Progenitor cell of endocrine pancreas (in vitro differentiated cells): ENCODE measurements around the gene SEMA3C. TPM values are rescaled to one million over a fixed set of nuclear protein-coding genes. Genes with fewer than 3 reads are reported as not detected.

Experiments
- DNase-seq: peaks from one replicate; pipeline ENCODE4 v3.0.0; 2021; ENCODE audit warnings: low spot score; ENCODE audit not compliant: unreplicated experiment
- H3K27ac Mint-ChIP-seq: 2 replicates; pipeline ENCODE4 v1.8.0; 2021; ENCODE audit warnings: mild to moderate bottlenecking, moderate library complexity, mixed read lengths
- H3K27me3 Mint-ChIP-seq: 2 replicates; pipeline ENCODE4 v1.8.0; 2021; ENCODE audit warnings: mixed read lengths
- H3K36me3 Mint-ChIP-seq: 2 replicates; pipeline ENCODE4 v1.8.0; 2022; ENCODE audit warnings: mixed read lengths; ENCODE audit not compliant: insufficient read depth
- H3K4me1 Mint-ChIP-seq: 2 replicates; pipeline ENCODE4 v1.8.0; 2021; ENCODE audit warnings: low read depth, mixed read lengths
- H3K4me3 Mint-ChIP-seq: 2 replicates; pipeline ENCODE4 v1.8.0; 2021; ENCODE audit warnings: low read depth, mild to moderate bottlenecking, moderate library complexity, mixed read lengths
- H3K9me3 Mint-ChIP-seq: 2 replicates; pipeline ENCODE4 v1.8.0; 2021; ENCODE audit warnings: low read depth, mixed read lengths
- total RNA-seq: library from RNA; stranded (reverse); gene quantifications from 2 replicates; pipeline ENCODE4 v1.2.1, GENCODE V29; 2021
- TF ChIP-seq, protein P1 (sequence below): fragments of 200-600 bp; sonication (generic); IDR thresholded peaks from one replicate; pipeline ENCODE4 v1.5.0; 2021; ENCODE audit warnings: antibody characterized with exemption, mild to moderate bottlenecking; ENCODE audit not compliant: unreplicated experiment

The SEMA3C gene
- total RNA-seq, 1 donor from 2014 or later = 136 TPM

DNA sequence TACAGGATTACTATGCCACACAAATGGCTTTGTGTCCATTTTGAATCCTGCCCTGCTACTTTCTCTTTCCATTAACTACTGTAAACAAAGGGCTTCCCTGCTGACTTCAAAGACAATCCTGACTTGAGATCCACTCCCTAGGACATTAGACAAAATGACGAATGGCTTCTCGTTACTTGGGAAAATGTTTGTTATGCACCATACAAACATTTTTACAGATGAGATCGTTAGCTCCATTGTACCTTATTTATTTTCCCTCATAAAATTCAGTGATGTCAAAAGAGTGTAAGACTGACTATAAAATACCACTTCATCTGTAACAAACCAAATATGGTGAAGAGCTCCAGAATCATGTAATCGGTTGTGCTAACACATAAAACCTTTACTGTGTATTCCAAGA lies 158.6 kb downstream of the SEMA3C start:
- Mint-ChIP-seq H3K36me3 (peaks cover 36% of the 10 kb centered on the region), H3K4me3 (no peak overlapping the region), H3K4me1 (peaks cover 19% of the 10 kb centered on the region), H3K27ac (peak overlapping the region; percentile 17), H3K27me3 (no peaks in the 10 kb centered on the region), H3K9me3 (no peaks in the 10 kb centered on the region)
- no peak for DNase-seq
- TF ChIP-seq, protein P1, sequence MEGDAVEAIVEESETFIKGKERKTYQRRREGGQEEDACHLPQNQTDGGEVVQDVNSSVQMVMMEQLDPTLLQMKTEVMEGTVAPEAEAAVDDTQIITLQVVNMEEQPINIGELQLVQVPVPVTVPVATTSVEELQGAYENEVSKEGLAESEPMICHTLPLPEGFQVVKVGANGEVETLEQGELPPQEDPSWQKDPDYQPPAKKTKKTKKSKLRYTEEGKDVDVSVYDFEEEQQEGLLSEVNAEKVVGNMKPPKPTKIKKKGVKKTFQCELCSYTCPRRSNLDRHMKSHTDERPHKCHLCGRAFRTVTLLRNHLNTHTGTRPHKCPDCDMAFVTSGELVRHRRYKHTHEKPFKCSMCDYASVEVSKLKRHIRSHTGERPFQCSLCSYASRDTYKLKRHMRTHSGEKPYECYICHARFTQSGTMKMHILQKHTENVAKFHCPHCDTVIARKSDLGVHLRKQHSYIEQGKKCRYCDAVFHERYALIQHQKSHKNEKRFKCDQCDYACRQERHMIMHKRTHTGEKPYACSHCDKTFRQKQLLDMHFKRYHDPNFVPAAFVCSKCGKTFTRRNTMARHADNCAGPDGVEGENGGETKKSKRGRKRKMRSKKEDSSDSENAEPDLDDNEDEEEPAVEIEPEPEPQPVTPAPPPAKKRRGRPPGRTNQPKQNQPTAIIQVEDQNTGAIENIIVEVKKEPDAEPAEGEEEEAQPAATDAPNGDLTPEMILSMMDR = no peak

DNA sequence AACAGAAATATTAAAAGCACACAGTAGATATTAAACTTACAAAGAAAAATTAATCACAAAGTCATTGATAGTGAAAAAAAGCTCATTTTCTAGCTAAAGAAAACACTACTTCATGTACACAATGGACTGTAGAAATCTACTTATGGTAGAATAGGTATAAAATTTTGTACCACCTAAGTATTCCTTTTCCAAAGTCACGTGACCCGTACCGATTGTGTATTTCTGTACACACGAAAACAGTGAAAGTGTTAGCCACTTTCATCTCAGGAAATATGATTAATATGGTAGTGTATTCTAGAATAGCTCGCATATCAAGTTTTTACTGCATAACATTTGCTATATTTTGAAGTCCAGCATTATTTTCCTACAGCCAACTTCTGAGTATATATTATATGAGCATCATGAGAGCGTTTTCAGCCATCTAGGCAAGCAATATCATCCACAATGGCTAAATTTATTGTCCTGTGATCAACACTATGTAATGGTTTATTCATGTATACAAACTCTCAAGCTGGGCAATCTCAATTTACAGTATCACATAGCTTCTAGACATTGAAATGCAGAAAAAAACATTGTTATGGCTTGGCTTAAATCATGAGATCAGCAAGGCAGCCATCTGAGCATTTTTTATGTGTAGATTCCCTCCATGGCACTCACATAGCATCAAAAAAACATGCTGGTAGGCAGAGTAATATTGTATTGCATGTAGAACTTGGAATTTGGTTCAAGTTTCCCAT lies 165.7 kb downstream of the SEMA3C start:
- peaks cover 26% of the 10 kb centered on the region for H3K36me3 Mint-ChIP-seq
- H3K27me3 Mint-ChIP-seq = no peaks in the 10 kb centered on the region
- no peak overlapping the region for H3K27ac Mint-ChIP-seq
- no peak for DNase-seq
- TF ChIP-seq, protein P1 = no peak
- no peak overlapping the region for H3K4me3 Mint-ChIP-seq
- no peaks in the 10 kb centered on the region for H3K9me3 Mint-ChIP-seq
- H3K4me1 Mint-ChIP-seq = peaks cover 8% of the 10 kb centered on the region

DNA sequence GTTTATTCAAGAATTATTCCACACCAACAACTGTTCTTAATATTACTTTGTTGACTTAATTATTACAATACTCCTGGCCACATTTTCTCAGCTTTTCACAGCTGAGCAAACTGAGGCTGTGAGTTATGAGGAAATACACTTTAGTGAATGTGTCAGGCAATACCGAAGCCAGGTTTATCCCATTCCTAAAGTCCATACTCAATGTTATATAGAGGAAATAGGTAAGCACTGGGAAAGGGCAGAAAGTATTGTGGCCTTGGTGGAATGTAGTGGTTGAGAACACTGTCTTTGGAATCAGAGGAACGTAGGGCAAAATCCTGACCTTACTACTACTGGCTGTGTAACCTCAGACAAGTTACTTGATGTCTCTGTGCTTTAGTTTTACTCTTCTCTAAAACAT lies 169.6 kb downstream of the SEMA3C start:
- H3K9me3 Mint-ChIP-seq = no peaks in the 10 kb centered on the region
- peaks cover 26% of the 10 kb centered on the region for H3K36me3 Mint-ChIP-seq
- peaks cover 8% of the 10 kb centered on the region for H3K4me1 Mint-ChIP-seq
- no peak overlapping the region for H3K27ac Mint-ChIP-seq
- TF ChIP-seq, protein P1 = no peak
- no peak overlapping the region for H3K4me3 Mint-ChIP-seq
- no peaks in the 10 kb centered on the region for H3K27me3 Mint-ChIP-seq
- DNase-seq = no peak

DNA sequence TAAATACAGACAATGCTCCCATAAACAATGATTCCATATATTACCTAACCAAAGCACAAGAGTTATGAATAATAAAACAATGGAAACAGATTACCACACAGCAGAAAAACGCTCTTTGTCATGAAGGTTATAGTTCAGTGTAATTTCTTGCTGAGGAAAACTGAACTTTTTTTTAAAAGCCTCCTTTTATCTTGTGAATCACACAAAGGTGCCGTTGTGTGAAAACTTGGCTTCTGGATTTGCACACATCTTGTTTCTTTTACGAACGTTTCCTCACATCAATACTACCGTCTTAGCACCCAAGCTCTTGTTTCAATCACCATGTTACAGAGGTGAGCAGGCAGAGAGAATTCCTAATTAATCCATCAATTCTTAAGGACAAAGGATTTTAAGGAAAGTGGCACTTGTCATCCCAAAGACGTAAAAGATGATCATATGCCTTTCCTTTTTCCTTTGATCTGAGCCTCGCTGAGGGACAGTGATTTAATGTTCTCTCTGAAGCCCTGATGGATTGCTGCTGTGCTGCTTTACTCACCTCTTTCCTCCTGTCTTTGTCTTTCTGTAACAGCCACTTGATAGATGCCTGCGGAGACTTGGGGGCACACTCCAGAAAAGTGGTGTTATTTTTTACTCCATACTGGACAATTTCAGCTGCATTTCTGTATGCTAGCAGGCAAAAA lies 170.3 kb downstream of the SEMA3C start:
- DNase-seq = no peak
- H3K27me3 Mint-ChIP-seq = no peaks in the 10 kb centered on the region
- H3K36me3 Mint-ChIP-seq = peaks cover 26% of the 10 kb centered on the region
- H3K4me1 Mint-ChIP-seq = peaks cover 8% of the 10 kb centered on the region
- H3K4me3 Mint-ChIP-seq = no peak overlapping the region
- TF ChIP-seq, protein P1 = no peak
- peak overlapping the region; percentile 72 for H3K27ac Mint-ChIP-seq
- no peaks in the 10 kb centered on the region for H3K9me3 Mint-ChIP-seq

DNA sequence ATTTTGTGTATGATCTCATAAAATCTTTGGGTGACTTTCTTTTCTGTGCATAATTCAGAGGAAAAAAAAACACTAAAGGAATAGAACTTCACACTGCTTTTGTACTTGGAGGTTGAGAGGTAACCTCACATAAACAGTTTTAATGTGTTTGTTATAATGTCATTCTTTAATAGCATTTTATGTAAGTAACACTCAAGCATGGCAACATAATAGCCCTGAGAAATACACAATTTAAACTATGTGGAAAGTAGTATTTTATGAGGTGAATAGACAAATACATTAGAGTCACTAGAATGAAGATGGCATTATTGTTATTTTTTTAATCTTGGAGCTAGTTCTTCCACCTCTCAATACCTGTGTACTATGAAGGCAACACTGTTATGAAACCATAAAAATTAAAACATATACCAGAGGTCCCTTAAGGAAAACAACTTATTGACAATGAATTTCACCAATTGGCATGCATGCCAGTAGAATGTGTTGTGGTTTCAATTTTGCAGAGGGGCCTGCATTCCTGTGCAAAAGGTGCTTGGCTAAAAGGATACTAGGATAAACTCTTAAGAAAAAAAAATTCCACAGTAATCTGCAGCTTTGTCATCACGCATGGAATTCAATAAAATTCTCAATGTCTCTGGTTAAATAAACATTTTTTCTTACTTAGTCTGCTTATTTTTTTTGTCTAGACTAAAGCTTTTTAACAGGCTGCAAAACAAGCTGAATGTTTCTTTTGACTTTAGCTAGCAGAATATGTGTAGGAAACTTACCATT lies 177.9 kb downstream of the SEMA3C start:
- Mint-ChIP-seq H3K27ac (no peak overlapping the region), H3K9me3 (peaks cover 1% of the 10 kb centered on the region), H3K27me3 (no peaks in the 10 kb centered on the region), H3K36me3 (peaks cover 9% of the 10 kb centered on the region), H3K4me3 (no peak overlapping the region), H3K4me1 (no peaks in the 10 kb centered on the region)
- TF ChIP-seq, protein P1 = no peak
- DNase-seq = no peak
